WTC11 (cell line): ENCODE measurements around the gene GPN3. TPM values are rescaled to one million over a fixed set of nuclear protein-coding genes. Genes with fewer than 3 reads are reported as not detected.

Experiments
- ATAC-seq: fragments of 200-7000 bp; cut with Tn5 transposase; 2 replicates; pipeline ENCODE4 v1.10.0; 2021; ENCODE audit warnings: mild to moderate bottlenecking, moderate library complexity
- CTCF ChIA-PET: fragments of 300-600 bp; sonication (Branson Sonifier 250); formaldehyde crosslinking; loops from one replicate; lab custom pipeline; 2021; ENCODE audit warnings: antibody characterized with exemption; lab: Charles Lee
- POLR2A ChIA-PET: fragments of 350-600 bp; sonication (Branson Sonifier 250); formaldehyde crosslinking; loops from one replicate; lab custom pipeline; 2021; ENCODE audit warnings: antibody characterized with exemption; lab: Charles Lee
- DNase-seq: peaks from one replicate; pipeline ENCODE4 v3.0.0; 2021; ENCODE audit warnings: low spot score
- H3K27ac Mint-ChIP-seq: 2 replicates; pipeline ENCODE4 v1.8.0; 2021; ENCODE audit warnings: mixed read lengths
- H3K27me3 Mint-ChIP-seq: 2 replicates; pipeline ENCODE4 v1.8.0; 2021; ENCODE audit warnings: low read depth, mild to moderate bottlenecking, moderate library complexity, mixed read lengths
- H3K36me3 Mint-ChIP-seq: 2 replicates; pipeline ENCODE4 v1.8.0; 2021; ENCODE audit warnings: mixed read lengths
- H3K4me1 Mint-ChIP-seq: 2 replicates; pipeline ENCODE4 v1.8.0; 2022; ENCODE audit warnings: mixed read lengths
- H3K4me3 Mint-ChIP-seq: 2 replicates; pipeline ENCODE4 v1.8.0; 2021; ENCODE audit warnings: mild to moderate bottlenecking, moderate library complexity, mixed read lengths
- H3K9me3 Mint-ChIP-seq: 2 replicates; pipeline ENCODE4 v1.8.0; 2021; ENCODE audit warnings: mixed read lengths
- ATF1 ChIP-seq: sonication (generic); formaldehyde crosslinking; IDR thresholded peaks from 2 replicates; pipeline ENCODE4 v1.8.1; 2023; ENCODE audit warnings: mild to moderate bottlenecking, moderate library complexity, missing genetic modification reagents
- CREB1 ChIP-seq: sonication (generic); formaldehyde crosslinking; IDR thresholded peaks from 2 replicates; pipeline ENCODE4 v1.8.0; 2023; ENCODE audit warnings: mild to moderate bottlenecking, missing genetic modification reagents
- ETV6 ChIP-seq: sonication (generic); formaldehyde crosslinking; IDR thresholded peaks from 2 replicates; pipeline ENCODE4 v1.8.1; 2022; ENCODE audit warnings: mild to moderate bottlenecking, missing genetic modification reagents
- FOXJ3 ChIP-seq: sonication (generic); formaldehyde crosslinking; IDR thresholded peaks from 2 replicates; pipeline ENCODE4 v1.9.0; 2021; ENCODE audit warnings: missing genetic modification reagents, mild to moderate bottlenecking, borderline replicate concordance
- FOXK1 ChIP-seq: sonication (generic); formaldehyde crosslinking; IDR thresholded peaks from 2 replicates; pipeline ENCODE4 v1.8.0; 2022; ENCODE audit warnings: mild to moderate bottlenecking, moderate library complexity, missing genetic modification reagents
- GRHL2 ChIP-seq: fragments of 250-450 bp; sonication (Bioruptor Pico); IDR thresholded peaks from 2 replicates; pipeline ENCODE4 v1.8.0; 2022; ENCODE audit warnings: mild to moderate bottlenecking, moderate library complexity; ENCODE audit not compliant: insufficient replicate concordance, severe bottlenecking
- IRF2 ChIP-seq: sonication (generic); formaldehyde crosslinking; IDR thresholded peaks from 2 replicates; pipeline ENCODE4 v1.8.0; 2022; ENCODE audit warnings: low read depth, missing genetic modification reagents, borderline replicate concordance
- JUN ChIP-seq: sonication (generic); formaldehyde crosslinking; IDR thresholded peaks from 2 replicates; pipeline ENCODE4 v1.8.0; 2023; ENCODE audit warnings: mild to moderate bottlenecking, missing genetic modification reagents
- MAX ChIP-seq: sonication (generic); formaldehyde crosslinking; IDR thresholded peaks from 2 replicates; pipeline ENCODE4 v1.8.0; 2022; ENCODE audit warnings: mild to moderate bottlenecking, missing genetic modification reagents
- MYBL2 ChIP-seq: sonication (generic); formaldehyde crosslinking; IDR thresholded peaks from 2 replicates; pipeline ENCODE4 v1.8.1; 2023; ENCODE audit warnings: mild to moderate bottlenecking, moderate library complexity, missing genetic modification reagents
- NR3C1 ChIP-seq: sonication (generic); formaldehyde crosslinking; conservative IDR thresholded peaks from 2 replicates; pipeline ENCODE4 v1.8.1; 2023; ENCODE audit warnings: low read depth, mild to moderate bottlenecking, missing genetic modification reagents
- OVOL2 ChIP-seq: fragments of 250-450 bp; sonication (Bioruptor Pico); IDR thresholded peaks from 2 replicates; pipeline ENCODE4 v1.9.0; 2021; ENCODE audit warnings: mild to moderate bottlenecking, borderline replicate concordance
- SMAD3 ChIP-seq: sonication (generic); formaldehyde crosslinking; IDR thresholded peaks from 2 replicates; pipeline ENCODE4 v1.8.0; 2022; ENCODE audit warnings: missing genetic modification reagents, mild to moderate bottlenecking, borderline replicate concordance
- SMAD4 ChIP-seq: sonication (generic); formaldehyde crosslinking; IDR thresholded peaks from 2 replicates; pipeline ENCODE4 v1.8.0; 2022; ENCODE audit warnings: mild to moderate bottlenecking, missing genetic modification reagents
- TCF7 ChIP-seq: sonication (generic); formaldehyde crosslinking; IDR thresholded peaks from 2 replicates; pipeline ENCODE4 v1.8.0; 2022; ENCODE audit warnings: mild to moderate bottlenecking, low read depth, missing genetic modification reagents, moderate library complexity
- ZBTB43 ChIP-seq: sonication (generic); formaldehyde crosslinking; IDR thresholded peaks from 2 replicates; pipeline ENCODE4 v1.8.1; 2023; ENCODE audit warnings: mild to moderate bottlenecking, missing genetic modification reagents
- total RNA-seq: library from RNA; stranded (reverse); gene quantifications from 3 replicates; pipeline ENCODE4 v1.2.3, GENCODE V29; 2021
- TF ChIP-seq, protein P1 (sequence below): fragments of 250-450 bp; sonication (Bioruptor Pico); conservative IDR thresholded peaks from 2 replicates; pipeline ENCODE4 v1.9.0; 2021; ENCODE audit warnings: mild to moderate bottlenecking
- TF ChIP-seq, protein P2 (sequence below): sonication (generic); formaldehyde crosslinking; IDR thresholded peaks from 2 replicates; pipeline ENCODE4 v1.8.0; 2022; ENCODE audit warnings: mild to moderate bottlenecking, missing genetic modification reagents
- TF ChIP-seq, protein P3 (sequence below): fragments of 250-450 bp; sonication (Bioruptor Pico); IDR thresholded peaks from 2 replicates; pipeline ENCODE4 v1.8.0; 2021; ENCODE audit warnings: mild to moderate bottlenecking

Gene GPN3
- total RNA-seq, 1 experiment from 2014 or later = 46.4 TPM

DNA sequence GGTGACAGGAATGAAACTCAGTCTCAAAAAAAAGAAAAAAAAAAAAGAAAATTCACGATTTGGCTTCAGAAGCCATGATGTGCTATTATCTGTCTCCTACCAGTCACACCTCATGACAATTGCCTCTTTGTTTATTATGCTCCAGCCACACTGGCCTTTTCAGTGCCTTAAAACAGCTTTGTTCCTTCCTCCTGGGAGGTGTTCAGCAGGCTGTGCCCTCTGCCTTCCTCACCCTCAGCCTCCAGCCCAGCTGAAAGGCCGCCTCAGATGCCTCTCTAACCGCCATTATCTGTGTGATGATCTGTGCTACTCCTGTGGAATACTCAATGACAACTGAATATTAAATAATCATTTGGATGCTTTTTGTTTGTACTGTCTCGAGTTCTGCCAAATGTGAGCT, 9.3 kb downstream of the GPN3 start:
- ChIA-PET POLR2A (no interaction called here), CTCF (interaction anchor here (1.2 kb wide), 2 partner anchors 11 to 27 kb away, joined by 3 to 4 read pairs; no protein-coding TSS in a partner anchor)
- Mint-ChIP-seq H3K27me3 (no peaks in the 10 kb centered on the region), H3K27ac (no peak overlapping the region), H3K4me1 (no peaks in the 10 kb centered on the region), H3K4me3 (no peak overlapping the region), H3K36me3 (peaks cover 39% of the 10 kb centered on the region), H3K9me3 (no peaks in the 10 kb centered on the region)
- TF ChIP-seq ATF1 (CRISPR knock-in tag) (no peak), ETV6 (CRISPR knock-in tag) (no peak), GRHL2 (CRISPR knock-in tag) (no peak), IRF2 (CRISPR knock-in tag) (no peak), SMAD4 (no peak), NR3C1 (CRISPR knock-in tag) (no peak), CREB1 (CRISPR knock-in tag) (no peak), MAX (CRISPR knock-in tag) (no peak), ZBTB43 (CRISPR knock-in tag) (no peak), MYBL2 (CRISPR knock-in tag) (no peak), OVOL2 (CRISPR knock-in tag) (no peak), TCF7 (no peak), FOXK1 (CRISPR knock-in tag) (no peak), FOXJ3 (CRISPR knock-in tag) (no peak), JUN (CRISPR knock-in tag) (no peak), SMAD3 (no peak)
- TF ChIP-seq, protein P1, sequence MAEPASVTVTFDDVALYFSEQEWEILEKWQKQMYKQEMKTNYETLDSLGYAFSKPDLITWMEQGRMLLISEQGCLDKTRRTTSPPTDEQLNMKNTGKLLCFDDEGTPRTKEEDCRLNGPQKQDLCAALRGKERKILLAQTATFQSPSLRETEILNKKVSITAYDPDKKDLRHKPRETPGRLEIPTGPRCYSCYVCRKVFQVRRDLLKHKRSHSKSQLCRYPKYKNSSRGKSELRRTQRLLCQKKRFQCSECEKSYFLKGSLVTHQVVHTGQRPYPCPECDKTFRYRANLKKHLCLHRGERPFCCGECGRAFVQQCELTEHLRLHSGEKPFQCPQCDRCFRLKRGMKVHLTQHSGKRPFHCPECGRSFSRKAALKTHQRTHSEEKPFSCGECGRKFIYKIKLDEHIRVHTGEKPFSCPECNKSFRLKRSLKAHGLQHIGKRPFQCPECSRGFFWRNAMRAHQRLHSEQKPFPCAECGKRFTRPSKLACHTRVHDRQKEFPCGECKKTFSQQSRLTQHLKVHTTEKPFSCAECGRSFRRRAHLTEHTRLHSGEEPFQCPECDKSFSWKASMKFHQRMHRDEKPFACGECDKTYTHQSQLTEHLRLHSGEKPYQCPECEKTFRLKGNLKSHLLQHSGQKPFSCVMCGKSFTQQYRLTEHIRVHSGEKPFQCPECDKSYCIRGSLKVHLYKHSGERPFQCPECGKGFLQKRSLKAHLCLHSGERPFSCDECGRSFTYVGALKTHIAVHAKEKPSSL (CRISPR knock-in tag) = no peak
- TF ChIP-seq, protein P2, sequence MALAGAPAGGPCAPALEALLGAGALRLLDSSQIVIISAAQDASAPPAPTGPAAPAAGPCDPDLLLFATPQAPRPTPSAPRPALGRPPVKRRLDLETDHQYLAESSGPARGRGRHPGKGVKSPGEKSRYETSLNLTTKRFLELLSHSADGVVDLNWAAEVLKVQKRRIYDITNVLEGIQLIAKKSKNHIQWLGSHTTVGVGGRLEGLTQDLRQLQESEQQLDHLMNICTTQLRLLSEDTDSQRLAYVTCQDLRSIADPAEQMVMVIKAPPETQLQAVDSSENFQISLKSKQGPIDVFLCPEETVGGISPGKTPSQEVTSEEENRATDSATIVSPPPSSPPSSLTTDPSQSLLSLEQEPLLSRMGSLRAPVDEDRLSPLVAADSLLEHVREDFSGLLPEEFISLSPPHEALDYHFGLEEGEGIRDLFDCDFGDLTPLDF (CRISPR knock-in tag) = no peak
- ATAC-seq (no peak), DNase-seq (no peak)

DNA sequence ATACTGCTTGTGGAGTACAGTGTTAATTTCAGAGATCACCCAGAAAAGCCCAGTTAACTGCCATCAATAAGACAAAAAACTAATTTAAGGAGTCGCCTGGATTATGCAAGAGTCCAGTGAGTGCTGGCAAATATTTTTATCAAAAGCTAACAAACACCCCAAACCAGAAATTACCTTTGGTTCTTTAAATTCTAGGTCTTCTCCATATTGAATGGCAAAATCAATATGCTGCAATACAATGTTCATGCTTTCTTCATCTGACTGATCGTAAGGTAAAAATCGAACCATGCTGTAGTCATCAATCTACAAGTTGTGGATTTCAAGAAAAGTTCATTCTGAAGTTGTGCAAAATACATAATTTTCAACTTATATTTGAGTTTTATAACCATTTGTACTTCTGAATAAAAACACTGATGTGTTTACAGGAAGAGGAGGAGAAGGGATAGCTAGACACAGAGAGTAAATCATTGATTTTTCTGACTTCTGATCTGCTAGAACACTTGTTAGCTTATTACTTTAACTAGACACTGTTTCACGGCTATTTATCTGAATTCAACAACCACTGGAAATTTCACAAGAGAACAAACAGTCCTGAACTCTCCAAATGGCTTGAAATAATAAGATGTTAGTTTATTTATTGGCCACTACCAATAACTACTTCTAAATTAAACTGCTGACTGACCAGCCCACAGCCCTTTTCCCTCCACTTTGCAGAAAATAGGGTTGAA, 14.3 kb downstream of the GPN3 start:
- no peak overlapping the region for H3K27ac Mint-ChIP-seq
- peaks cover 7% of the 10 kb centered on the region; the same call in 1 of the 2 replicates for H3K4me1 Mint-ChIP-seq
- POLR2A ChIA-PET = no interaction called here
- H3K36me3 Mint-ChIP-seq = peaks cover 26% of the 10 kb centered on the region
- no peaks in the 10 kb centered on the region; the same call in 1 of the 2 replicates for H3K27me3 Mint-ChIP-seq
- no peak for ATAC-seq
- DNase-seq = no peak
- H3K4me3 Mint-ChIP-seq = no peak overlapping the region
- TF ChIP-seq MYBL2 (CRISPR knock-in tag) = no peak
- TF ChIP-seq, protein P3, sequence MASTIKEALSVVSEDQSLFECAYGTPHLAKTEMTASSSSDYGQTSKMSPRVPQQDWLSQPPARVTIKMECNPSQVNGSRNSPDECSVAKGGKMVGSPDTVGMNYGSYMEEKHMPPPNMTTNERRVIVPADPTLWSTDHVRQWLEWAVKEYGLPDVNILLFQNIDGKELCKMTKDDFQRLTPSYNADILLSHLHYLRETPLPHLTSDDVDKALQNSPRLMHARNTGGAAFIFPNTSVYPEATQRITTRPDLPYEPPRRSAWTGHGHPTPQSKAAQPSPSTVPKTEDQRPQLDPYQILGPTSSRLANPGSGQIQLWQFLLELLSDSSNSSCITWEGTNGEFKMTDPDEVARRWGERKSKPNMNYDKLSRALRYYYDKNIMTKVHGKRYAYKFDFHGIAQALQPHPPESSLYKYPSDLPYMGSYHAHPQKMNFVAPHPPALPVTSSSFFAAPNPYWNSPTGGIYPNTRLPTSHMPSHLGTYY = no peak
- TF ChIP-seq NR3C1 (CRISPR knock-in tag) = no peak
- TF ChIP-seq, all 79 proteins: peak for 0
- no peaks in the 10 kb centered on the region for H3K9me3 Mint-ChIP-seq
- CTCF ChIA-PET = no interaction called here
